ENCODE measurements around the gene TEKTIP1.

TEKTIP1 gene

DNA sequence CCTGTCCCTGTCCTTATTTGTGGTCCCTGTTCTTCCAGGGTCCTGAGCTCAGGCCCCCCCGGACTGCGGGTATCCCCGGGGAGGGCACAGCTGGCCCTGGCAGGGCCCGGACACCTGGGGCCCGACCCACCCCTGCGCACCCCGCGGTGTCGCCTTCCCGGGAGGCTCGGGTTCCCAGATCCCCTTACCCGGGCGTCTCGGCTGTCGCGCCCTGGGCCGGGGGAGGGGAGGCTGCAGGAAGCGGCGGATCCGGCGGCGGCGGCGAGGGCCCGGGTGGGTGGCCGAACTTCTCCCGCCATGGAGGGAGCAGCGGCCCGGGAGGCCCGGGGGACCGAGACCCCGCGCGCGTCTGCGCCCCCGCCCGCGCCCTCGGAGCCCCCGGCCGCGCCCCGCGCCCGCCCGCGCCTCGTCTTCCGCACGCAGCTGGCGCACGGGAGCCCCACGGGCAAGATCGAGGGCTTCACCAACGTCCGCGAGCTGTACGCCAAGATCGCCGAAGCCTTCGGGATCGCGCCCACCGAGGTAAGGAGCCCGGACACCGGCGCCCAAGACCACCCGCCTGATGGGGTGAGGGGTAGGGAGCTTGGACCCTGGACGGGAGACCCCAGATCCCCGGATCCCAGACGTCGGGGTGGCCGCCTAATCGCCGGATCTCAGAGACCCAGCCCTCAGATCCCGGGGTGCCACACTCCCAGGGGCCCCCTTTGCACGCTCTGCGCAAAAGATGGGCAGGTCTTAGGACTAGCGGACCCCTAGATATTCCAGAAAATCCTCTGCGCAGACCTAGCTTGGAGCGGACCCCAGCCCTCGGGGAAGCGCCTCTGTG is 46.5 kb downstream of the TEKTIP1 start, which contains the start of gene GIPC3:
Gene GIPC3 (plus strand): TSS at position 178 of the 826 bp plus-strand sequence. CDS start 120 bp downstream, at position 298.
- DNase-seq (ENCODE audit: low read depth in 2 of 2), result no peak

DNA sequence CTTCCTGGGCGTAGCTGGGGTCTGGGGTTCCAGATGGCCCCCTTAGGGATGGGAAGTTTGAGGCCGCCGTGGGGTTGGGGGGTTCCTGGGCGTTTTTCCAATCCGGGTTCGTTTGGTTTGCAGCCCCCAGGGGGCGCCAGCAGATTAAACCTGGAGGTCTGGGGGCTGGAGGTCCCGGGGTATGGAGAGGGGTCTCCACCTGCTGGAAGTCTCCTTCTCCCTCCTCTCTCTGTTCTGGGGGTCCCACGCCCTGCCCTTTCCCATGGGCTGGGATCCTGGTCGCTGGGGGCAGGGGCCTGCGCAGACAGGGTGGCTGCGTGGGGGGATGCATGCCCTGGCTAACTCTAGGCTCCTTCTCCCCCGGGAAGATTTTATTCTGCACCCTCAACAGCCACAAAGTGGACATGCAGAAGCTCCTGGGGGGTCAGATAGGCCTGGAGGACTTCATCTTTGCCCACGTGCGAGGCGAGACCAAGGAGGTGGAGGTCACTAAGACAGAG is 47.2 kb downstream of the TEKTIP1 start:
- peak in 1 of 2 experiments; percentile 27 for DNase-seq (ENCODE audit: low read depth in 2 of 2)

GRCh38 chr19:3586707-3587346 is 47.9 kb downstream of the TEKTIP1 start:
- no peak for DNase-seq (ENCODE audit: low read depth in 2 of 2)

GRCh38 chr19:3589439-3589838 is 50.5 kb downstream of the TEKTIP1 start:
- no peak for DNase-seq (ENCODE audit: low read depth in 2 of 2)

- no peak for DNase-seq (ENCODE audit: low read depth in 2 of 2)
These were observed 51.0 kb downstream of the TEKTIP1 start for GRCh38 chr19:3589949-3590348.

- no peak for DNase-seq (ENCODE audit: low read depth in 2 of 2)
These were observed 52.2 kb downstream of the TEKTIP1 start for GRCh38 chr19:3590991-3591659.

DNA sequence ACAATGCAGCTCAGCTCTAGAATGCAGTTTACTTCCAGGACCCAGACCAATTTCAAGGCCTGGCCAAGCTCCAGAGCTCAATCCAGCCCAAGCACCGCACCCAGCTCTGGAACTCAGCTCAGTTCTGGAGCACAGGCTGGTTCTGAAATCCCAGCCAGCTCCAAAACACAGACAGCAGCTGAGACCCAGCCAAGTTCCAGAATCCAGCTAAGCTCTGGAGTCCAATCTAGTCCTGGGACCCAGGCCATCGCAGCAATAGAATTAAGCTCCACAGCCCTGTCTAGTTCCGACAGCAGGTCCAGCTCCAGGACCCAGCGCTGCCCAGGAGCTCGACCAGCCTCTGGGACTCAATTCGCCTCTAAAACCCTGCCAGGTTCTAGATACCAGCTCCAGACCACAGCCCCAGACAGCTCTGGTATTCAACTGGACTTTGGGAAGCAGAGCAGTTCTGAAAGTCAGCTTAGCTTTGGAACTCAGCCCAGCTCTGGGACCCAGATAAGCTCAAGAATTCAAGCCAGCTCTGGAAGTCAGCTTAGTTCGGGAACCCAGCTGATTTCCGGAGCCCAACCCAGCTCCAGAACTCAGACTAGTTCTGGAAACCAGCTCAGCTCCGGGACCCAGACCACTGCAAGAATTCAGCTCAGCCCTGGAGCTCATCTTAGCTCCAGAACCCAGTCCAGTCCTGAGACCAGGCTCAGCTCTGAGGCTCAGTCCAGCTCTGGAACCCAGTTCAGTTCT is 53.1 kb downstream of the TEKTIP1 start:
- no peak for DNase-seq (ENCODE audit: low read depth in 2 of 2)

DNA sequence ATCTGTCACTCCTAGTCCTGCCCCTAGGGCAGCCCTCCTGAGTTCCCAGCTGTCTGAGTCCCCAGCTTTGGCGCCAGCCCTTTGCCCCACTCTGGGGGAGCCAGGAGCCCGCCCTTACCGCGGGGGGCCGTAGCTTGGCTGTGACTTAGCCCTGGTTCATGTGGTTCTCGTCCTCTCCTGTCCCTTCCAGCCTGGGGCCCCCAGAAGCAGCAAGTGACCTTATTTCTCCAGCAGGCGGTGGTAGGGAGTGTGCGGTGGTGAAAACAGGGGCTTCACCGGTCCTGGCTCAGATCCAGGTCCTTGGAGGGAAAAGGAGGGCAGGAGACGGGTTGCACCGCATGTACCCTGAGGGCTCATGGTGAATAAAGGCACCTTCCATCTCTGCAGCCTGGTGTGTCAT is 54.2 kb downstream of the TEKTIP1 start:
- no peak for DNase-seq (ENCODE audit: low read depth in 2 of 2)
